ENCODE measurements around the gene PRSS38. TPM values are rescaled to one million over a fixed set of nuclear protein-coding genes. Genes with fewer than 3 reads are reported as not detected.
"Not testable (repeated sequence)": the region's sequence is repeated elsewhere in the genome, so short reads cannot be mapped to it uniquely, and the experiment has no call there.

Gene PRSS38
- total RNA-seq, 2 donors from 2014 or later, result not detected

DNA sequence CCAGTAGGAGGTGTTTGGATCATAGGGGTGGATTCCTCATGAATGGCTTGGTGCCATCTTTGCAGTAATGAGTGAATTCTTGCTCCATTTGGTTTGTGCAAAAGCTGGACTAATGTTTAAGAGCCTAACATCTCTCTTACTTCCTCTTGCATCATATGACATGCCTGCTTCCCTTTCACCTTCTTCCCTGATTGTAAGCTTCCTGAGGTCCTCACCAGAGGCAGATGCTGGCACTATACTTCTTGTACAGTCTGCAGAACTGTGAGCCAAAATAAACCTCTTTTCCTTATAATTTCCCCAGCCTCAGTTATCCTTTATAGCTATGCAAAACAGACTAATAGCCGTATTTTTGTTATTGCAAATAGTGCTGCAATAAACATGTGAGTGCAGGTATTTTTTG is 8.1 kb downstream of the PRSS38 start:
- intact Hi-C loops (cut with DNase I, micrococcal nuclease), result no loop called here
- DNase-seq (no peak), ATAC-seq (no peak)

DNA sequence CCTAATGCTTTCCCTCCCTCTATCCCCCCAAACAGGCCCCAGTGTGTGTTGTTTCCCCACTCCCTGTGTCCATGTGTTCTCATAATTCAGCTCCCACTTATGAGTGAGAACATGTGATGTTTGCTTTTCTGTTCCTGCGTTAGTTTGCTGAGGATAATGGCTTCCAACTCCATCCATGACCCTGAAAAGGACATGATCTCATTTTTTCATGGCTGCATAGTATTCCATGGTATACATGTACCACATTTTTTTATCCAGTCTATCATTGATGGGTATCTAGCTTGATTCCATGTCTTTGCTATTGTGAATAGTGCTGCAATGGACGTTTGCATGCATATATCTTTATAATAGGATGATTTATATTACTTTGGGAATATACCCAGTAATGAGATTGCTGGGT is 8.7 kb downstream of the PRSS38 start:
- intact Hi-C loops (cut with DNase I, micrococcal nuclease), result no loop called here
- DNase-seq (no peak), ATAC-seq (no peak)

DNA sequence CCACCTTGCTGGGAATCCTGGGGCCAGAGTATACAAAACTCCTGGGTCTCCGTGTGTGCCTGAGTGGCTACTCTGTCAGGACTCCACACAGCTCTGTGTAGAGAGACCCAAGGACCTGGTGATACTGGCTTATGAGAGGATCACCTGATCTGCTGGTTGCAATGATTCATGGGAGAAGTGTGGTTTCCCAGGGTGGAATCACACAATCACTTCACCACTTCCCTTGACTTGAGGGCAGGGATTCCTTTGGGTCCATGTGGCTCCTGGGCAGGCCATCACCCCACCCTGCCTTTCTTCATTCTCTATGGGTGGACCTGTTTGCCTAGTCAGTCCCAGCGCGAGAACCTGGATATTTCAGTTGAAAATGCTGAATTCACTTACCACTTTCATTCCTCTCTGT is 13.3 kb downstream of the PRSS38 start:
- intact Hi-C loops (cut with DNase I, micrococcal nuclease), result no loop called here
- ATAC-seq (no peak), DNase-seq (no peak)

DNA sequence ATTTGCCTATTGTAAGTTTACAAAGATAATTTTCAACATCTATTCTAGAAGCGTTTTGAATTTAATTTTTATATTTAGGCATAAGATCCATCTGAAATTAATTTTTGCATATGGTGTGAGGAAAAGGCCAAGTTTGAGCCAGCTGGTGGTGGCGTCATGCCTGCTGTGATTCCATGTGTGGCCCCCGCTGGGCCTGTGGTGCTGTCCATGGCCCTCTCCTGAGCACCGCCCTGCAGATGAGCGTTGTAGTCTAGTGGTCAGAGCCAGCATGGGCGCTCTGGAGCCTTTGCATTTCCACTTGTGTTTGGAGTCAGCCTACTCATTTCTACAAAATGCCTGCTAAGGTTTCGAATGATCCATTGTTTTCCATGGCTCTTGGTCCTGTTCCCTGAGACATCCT is 22.7 kb downstream of the PRSS38 start:
- intact Hi-C loops (cut with DNase I, micrococcal nuclease), result no loop called here
- DNase-seq, result no peak
- ATAC-seq, result no peak

DNA sequence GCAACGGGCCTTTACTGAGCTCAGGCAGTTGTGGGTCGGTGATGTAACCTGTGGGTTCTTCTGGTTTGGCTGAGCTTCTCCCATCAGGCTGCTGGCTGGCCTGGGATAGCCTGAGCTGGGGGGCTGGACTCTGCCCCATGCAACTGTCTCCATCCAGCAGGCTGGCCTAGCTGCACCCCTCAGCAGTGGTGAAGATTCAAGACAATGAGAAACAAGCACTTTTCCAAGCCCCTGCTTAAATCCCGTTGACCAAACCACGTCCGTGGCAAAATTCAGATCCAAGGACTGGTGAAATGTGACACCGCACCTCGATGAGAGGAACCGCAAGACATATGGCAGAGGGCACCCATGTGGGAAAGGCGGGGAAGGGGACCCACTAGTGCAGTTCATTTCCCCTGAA is 25.6 kb downstream of the PRSS38 start:
- no peak for ATAC-seq
- no peak for DNase-seq
- intact Hi-C loops (cut with DNase I, micrococcal nuclease), result no loop called here

DNA sequence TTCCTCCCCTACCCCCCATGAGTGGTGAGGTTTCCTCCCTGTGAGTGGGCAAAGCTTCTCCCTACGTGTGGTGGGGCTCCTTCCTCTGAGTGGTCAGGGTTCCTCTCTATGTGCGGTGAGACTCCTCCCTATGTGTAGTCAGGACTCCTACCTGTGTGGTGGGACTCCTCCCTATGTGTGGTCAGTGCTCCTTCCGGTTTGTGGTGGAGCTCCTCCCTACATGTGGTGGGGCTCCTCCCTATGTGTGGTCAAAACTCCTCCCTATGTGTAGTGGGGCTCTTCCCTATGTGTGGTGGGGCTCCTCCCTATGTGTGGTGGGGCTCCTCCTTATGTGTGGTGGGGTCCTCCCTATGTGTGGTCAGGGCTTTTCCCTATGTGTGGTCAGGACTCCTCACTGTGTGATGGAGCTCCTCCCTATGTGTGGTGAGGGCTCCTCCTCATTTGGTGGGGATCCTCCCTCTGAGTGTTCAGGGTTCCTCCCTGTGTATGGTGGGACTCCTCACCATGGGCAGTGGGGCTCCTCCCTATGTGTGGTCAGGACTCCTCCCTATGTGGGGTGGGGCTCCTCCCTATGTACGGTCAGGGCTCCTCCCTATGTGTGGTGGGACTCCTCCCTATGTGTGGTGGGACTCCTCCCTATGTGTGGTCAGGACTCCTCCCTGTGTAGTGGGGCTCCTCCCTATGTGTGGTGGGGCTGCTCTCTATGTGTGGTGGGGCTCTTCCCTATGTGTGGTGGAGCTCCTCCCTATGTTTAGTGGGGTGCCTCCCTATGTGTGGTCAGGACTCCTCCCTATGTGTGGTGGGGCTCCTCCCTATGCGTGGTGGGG is 29.1 kb downstream of the PRSS38 start:
- DNase-seq, result no peak
- intact Hi-C loops (cut with DNase I, micrococcal nuclease), result no loop called here
- ATAC-seq, result no peak

DNA sequence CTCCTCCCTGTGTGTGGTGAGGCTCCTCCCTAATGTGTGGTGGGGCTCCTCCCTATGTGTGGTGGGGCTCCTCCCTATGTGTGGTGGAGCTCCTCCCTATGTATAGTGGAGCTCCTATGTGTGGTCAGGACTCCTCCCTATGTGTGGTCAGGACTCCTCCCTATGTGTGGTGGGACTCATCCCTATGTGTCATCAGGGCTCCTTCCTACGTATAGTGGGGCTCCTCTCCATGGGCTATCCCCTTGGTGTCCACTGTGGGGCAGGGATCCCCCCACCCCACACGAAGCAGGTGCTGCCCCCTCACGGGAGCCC is 29.6 kb downstream of the PRSS38 start:
- intact Hi-C loops (cut with DNase I, micrococcal nuclease), result no loop called here
- DNase-seq, result no peak
- ATAC-seq, result no peak

DNA sequence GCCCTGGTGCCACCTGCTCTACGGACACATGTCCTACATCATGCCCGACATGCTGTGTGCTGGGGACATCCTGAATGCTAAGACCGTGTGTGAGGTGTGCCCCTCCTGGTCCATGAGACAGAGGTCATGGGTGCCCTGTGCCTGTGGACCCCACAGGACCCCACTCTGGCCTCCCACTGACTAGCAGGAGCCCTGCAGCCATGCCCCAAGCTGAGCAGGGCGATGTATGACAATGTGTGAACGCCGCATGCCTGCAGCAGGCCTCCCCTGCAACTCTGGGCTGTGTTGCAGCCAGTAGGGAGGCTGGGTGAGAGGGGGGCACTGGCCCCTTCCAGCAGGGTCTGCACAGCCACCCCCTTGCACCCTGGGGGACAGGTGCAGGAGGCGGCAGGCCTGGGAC is 30.0 kb downstream of the PRSS38 start:
- intact Hi-C loops (cut with DNase I, micrococcal nuclease), result no loop called here
- no peak for ATAC-seq
- no peak for DNase-seq

DNA sequence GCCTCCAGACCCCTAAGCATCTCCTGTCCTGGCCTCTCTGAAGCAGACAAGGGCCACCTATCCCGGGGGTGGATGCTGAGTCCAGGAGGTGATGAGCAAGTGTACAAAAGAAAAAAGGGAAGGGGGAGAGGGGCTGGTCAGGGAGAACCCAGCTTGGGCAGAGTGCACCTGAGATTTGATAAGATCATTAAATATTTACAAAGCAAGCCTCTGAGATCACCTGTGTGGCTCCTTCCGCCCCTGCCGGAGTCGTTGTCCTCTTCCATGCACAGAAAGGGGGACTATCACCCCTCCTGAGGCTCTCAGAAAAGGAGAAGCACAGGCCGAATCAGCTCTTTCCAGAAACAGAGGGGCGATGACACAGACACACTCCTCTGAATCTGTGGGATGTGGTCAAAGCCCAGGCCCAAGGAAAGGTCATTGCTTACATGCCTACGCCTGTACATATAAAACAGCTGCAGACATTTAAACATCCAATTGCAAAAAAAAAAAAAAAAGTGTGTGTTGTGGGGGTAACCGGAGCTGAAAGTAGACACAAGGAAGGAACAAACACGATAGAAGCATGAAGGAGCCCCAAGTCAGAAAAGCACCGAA is 30.9 kb downstream of the PRSS38 start:
- DNase-seq (no peak), ATAC-seq (no peak)
- intact Hi-C loops (cut with DNase I, micrococcal nuclease), result no loop called here

DNA sequence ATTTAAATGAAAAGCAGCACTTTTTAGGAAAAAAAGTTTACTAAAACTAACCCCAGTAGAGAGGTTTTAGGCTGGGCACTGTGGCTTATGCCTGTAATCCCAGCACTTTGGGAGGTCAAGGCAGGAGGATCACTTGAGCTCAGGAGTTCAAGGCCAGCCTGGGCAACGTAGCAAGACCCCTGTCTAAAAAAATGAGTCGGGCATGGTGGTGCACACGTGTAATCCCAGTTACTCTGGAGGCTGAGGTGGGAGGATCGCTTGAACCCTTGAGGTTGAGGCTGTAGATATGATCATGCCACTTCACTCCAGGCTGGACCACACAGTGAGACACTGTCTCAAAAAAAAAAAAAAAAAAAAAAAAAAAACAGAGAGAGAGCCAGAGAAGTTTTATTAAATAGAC is 31.6 kb downstream of the PRSS38 start:
- ATAC-seq; intact Hi-C loops (cut with DNase I, micrococcal nuclease); DNase-seq: not testable (repeated sequence)

DNA sequence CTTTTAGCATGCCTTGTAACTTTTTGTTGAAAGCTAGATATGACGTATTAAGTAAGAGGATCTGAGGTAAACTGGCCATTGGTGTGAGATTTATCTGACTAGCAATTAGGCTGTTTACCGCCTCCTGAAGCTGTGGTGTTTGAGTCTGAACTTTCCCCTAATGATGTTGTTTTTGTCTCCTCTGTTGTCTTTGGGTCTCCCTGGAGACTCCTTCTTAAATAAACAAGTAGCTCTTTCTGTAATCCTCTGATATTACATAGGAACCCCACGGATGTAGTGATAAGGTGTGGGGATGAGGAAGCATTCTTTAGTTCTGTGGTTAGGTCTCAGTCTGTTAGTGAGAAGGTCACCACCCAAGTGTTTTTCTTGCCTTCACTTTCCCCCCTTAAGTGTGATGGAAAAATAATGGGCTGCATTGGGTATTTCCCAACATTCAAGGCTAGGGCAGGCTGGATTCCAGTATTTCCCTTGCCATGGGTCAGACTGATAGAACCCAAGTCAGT is 33.0 kb downstream of the PRSS38 start:
- ATAC-seq, result no peak
- no peak for DNase-seq
- intact Hi-C loops (cut with DNase I, micrococcal nuclease), result no loop called here

DNA sequence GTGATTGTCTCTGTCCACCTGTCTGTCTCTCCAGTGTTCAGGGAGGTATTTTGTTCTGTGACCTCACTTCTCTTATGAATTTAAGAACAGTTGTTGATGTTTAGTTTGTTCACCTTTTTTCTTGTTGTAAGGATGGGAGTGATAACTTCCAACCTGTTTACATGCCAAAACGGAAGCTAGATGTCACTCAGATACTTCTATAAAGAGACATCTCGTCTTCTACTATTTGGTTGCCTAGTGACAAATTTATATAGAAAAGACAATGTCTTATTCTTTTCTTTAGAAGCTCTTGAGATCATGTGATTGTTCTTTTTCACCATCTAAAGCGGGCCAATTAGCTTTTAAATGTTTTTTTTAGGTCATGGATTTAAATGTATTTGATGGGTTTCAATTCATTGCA is 33.8 kb downstream of the PRSS38 start:
- DNase-seq, result no peak
- intact Hi-C loops (cut with DNase I, micrococcal nuclease), result no loop called here
- ATAC-seq, result no peak

DNA sequence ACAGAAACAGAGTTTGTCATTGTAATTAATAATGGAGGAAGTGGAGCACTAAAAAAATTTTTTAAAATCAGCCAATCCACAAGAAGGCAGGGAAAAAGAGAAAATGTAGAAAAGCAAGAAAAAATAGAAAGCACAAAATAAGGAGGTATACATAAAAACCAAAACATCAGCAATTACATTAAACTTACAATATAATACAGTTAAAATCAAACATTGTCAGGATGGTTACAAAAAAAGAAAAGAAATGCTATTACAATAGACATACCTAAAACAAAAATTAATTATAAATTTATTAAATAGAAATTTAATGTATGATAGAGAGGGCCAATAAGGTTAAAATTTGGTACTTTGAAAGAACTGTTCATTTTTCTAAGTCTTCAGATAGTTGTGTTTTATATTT is 38.7 kb downstream of the PRSS38 start:
- intact Hi-C loops (cut with DNase I, micrococcal nuclease), result no loop called here
- DNase-seq, result no peak

DNA sequence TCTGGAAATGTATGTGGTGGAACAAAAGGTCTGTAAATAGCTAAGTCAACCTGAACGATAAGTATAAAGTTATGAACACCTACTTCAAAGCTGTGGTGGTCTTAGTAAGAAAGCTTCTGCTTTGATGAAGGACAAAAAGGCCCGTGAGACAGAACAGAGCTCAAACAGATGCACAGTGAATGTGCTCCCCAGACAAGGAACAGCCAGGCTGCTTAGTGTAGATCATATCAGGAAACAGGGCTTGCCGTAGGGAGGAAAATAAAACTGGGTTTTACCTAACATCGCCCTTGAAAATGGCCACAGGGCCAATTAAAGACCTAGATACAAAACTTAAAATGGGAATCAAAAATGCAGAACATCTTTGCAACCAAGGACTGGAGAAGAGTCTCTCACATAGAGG is 40.2 kb downstream of the PRSS38 start:
- intact Hi-C loops (cut with DNase I, micrococcal nuclease), result no loop called here
- DNase-seq (no peak), ATAC-seq (no peak)

More for the DNA sequence above, 38.7 kb downstream of the PRSS38 start:
- ATAC-seq, result no peak

DNA sequence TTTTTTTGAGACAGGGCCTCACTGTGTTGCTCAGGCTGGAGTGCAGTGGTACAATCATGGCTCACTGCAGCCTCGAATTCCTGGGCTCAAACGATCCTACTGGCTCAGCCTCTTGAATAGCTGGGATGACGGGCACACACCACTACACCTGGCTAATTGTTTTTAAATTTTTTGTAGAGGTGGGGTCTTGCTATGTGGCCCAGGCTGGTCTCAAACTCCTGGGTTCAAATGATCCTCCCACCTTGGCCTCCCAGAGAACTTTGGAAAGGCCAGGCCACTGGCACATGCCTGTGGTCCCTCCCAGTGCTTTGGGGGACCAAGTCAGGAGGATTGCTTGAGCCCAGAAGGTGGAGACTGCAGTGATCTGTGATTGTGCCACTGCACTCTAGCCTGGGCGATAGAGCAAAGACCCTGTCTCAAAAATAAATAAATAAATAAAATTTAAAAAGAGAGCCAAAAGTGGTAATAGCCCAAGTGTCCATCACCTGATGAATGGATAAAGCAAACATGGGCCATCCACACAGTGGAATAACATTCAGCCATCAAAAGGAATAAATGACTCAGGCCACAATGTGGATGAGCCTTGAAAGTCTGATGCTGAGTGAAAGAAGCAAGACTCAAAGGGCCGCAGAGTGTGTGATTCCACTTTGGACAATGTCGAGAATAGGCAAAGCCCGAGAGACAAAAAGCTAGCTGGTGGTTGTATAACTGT is 40.8 kb downstream of the PRSS38 start:
- intact Hi-C loops (cut with DNase I, micrococcal nuclease), result no loop called here
- DNase-seq (no peak), ATAC-seq (no peak)

DNA sequence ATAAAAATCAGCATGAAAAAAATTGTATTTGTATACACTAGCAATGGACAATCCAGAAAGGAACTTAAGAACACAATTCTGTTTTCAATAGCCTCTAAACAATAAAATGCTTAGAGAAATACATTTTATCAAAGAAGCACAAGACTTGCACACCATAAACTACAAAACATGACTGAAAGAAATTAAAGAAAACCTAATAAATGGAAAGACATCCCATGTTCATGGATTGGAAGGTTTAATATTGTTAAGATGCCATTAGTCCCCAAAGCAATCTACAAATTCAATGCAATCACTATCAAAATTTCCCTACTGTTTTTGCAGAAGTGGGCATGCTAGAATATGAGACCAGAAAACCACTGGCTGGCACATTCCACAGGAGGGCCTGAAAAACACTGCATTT is 49.4 kb downstream of the PRSS38 start:
- DNase-seq (no peak), ATAC-seq (no peak)
- intact Hi-C loops (cut with DNase I, micrococcal nuclease), result no loop called here

DNA sequence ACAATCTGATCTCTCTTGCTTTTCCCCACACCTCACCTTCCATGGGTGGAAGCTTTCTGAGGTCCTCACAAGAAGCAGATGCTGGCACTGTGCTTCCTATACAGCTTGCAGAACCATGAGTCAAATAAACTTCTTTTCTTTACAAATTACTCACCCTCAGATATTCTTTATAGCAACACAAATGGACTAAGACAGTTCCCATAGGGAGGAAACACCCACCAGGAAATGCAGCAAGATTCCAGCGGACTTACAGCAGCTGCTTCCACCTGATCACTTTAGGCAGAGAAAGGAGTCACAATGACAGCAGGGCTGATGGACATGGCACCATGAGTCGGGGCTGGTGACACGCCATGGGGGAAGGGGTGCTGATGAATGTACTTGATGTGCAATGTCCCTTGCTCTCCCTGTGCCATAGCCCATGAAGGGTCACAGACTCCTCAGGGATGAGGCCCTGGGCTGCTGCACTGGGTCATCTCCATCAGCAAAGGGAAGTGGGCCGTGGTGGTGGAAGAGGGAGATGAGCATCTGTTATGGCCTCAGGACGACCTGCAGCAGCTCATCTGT is 53.9 kb downstream of the PRSS38 start:
- no peak for ATAC-seq
- no peak for DNase-seq
- intact Hi-C loops (cut with DNase I, micrococcal nuclease), result no loop called here

DNA sequence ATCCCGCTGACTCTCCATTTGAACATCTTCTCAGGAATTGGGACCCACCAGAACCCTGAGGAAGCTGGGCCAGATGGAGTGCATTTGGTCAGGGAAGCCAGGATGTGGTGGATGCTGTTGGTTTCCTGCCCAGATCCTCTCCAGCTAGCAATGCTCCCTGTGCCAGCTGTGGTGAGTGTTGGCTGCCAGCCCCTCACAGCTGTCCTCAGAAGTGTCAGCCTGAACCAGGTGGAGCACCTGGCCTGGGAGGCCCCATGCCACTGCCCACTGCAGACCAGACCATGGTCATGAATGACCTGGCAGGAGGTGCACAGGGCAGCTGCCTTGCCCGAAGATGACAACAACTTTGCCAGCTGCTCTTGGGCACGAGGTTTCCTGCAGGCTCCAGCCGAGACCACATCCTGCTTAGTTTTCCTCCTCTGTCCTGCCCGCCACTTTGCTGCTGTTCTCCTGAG is 54.4 kb downstream of the PRSS38 start:
- intact Hi-C loops (cut with DNase I, micrococcal nuclease), result no loop called here
- DNase-seq (no peak), ATAC-seq (no peak)

DNA sequence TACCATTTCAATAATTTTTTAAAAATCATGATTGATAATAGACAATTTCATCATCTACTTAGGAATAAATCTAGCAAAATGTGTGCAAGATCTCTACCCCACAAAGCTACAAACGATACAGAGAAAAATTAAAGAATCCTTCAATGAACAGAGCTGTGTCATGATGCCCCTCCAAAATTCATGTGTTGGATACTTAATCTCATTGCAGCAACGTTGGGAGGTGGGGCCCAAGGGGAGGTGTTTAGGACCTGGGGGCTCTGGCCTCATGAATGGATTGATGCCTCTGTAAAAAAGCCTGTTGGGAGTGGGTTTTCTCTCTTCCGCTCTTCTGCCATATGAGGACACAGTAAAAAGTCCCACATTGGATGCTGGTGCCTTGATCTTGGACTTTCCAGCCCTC is 54.9 kb downstream of the PRSS38 start:
- intact Hi-C loops (cut with DNase I, micrococcal nuclease), result no loop called here
- no peak for DNase-seq
- ATAC-seq, result no peak

DNA sequence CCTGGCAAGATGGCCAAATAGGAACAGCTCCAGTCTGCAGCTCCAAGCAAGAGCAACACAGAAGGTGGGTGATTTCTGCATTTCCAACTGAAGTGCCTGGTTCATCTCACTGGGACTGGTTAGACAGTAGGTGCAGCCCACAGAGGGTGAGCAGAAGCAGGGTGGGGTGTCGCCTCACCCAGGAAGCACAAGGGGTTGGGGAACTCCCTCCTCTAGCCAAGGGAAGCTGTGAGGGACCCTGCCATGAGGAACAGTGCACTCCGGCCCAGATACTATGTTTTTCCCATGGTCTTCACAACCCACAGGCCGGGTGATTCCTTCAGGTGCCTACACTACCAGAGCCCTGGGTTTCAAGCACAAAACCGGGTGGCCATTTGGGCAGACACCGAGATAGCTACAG is 56.4 kb downstream of the PRSS38 start:
- intact Hi-C loops (cut with DNase I, micrococcal nuclease); ATAC-seq; DNase-seq: not testable (repeated sequence)
